NCI-H1694 treated with DMSO at 0.1 percent for 48 hours (cell line): Measurements from ENCODE around the gene MRC1.

Source experiments
- DNase-seq: peaks from one replicate; lab custom pipeline; 2025; lab: John Stamatoyannopoulos, UW

MRC1 gene

DNA sequence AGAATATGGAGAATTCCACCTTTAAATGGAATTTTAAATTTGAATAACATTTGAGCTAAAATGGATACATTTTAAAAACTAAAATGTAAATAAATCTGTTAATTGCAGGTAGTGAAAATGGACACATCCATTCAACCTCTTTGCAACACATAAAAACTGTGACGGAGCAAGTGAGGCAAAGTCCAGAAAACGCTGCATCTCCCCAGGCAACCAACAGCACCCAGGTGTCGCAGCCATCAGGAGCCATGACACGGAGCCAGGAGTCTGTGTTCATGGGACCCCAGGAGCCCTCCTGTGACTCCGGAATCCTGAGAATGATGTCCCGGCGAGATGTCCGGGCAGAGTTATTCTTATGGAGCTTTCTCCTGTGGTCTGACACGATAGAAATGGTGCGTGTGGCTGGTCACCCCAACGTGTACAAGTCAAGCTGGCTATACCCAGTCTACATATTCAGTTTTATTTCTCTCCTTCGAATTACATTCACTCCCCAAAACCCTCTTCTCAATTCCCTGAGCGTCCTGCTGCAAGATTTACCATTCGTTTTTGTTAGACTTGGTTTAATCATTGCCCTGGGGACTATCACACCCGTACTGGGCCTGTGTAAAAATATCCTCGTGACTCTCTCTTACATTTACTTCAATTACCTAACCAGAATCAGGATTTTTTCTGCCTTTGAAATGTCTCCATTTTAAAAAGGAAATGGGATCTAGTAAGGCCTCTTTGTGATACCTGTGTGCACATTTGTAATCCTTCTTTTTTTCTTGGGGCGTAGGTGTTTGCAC is 13.1 kb upstream of the MRC1 start:
- no peak for DNase-seq

- no peak for DNase-seq
These were observed 7.6 kb upstream of the MRC1 start for GRCh38 chr10:17801507-17801906.

- DNase-seq = no peak
These were observed 6.8 kb upstream of the MRC1 start for GRCh38 chr10:17802350-17802749.

DNA sequence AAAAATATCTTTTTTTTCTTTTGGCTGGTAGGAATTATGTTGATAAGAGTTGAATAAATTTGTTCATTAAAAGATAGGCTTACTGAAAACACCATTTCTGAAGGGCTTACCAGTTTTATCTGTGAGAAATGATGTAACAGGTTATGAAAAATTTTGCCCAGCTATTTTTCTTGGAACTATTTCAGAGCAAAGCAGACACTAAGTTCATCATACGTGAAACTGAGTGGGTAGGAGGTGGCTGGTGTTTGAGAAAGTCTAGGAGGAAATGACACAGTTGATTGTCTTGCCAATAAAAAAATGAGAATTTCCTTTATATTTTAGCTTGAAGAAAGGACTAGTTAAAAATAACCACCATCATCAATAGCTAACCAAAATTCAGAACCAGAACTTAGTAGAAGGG is 6.2 kb upstream of the MRC1 start:
- no peak for DNase-seq

GRCh38 chr10:17805330-17805729 is 3.8 kb upstream of the MRC1 start:
- DNase-seq = no peak

- peak; percentile 65 for DNase-seq
These were observed 3.1 kb upstream of the MRC1 start for GRCh38 chr10:17805921-17806577.

DNA sequence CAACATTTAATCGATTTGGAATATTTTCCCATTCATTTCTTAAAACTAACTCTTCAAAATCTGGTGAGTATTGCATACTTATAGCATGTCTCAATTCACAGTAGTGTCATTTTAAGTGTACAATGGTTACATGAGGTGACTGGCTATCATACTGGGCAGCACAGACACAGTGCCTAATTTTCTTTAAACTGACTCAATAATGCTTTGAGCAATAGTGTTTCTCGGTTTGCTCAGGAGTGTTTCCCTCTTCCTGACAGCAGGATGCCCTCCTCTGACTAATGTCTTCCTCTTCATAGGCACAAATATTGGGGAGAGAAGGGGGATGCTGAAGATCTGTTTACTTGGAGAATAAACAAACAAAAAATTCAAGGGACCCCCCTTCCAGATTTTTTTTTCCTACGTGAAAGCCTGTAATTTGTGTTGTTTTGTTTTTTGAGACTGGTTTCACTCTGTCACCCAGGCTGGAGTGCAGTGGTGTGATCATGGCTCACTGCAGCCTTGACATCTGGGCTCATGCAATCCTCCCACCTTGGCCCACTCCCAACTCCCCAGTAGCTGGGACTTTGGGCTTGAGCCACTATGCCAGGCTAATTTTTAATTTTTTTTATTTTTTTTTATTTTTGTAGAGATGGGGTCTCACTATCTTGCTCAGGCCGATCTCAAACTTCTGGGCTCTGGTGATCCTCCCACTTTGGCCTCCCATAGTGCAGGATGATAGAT is 2.2 kb downstream of the MRC1 start:
- DNase-seq = peak; percentile 24

DNA sequence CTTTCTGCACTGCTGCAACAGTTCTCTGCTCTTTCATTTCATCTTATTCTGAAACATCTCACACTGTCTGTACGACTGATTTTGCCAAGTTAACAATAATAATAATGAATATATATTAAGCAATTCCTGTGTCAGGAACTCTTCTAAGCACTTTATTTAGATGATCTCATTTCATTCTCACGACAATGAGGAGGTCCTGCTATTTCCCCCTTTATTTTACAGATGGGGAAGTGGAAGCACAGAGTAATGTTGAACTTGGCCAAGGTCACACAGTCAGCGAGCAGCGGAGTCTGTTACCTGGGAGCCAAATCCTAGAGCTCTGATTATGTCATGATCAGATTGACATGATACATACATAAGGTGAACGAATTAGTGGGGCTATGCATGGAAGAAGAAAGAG is 5.8 kb downstream of the MRC1 start:
- no peak for DNase-seq

DNA sequence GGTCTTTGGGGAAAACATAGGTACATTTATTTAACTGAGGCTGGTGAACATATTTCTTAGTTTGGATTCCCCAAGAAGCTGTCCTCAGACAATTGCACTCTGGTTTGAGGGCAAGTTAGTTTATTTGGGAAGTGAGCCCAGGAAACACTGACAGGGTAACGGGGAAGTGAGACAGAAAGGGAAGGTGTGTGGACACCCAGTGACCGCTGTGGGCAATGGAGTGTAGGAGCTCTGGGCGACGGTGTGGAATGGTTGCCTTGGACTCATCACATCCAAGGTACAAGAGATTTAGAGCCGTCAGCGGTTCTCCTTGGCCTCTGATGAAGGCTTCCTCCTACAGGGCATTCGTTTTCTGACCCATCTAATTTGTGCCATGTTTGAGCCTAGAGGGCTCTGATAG is 7.1 kb downstream of the MRC1 start:
- DNase-seq = no peak

GRCh38 chr10:17817316-17817715 is 8.2 kb downstream of the MRC1 start:
- no peak for DNase-seq

DNA sequence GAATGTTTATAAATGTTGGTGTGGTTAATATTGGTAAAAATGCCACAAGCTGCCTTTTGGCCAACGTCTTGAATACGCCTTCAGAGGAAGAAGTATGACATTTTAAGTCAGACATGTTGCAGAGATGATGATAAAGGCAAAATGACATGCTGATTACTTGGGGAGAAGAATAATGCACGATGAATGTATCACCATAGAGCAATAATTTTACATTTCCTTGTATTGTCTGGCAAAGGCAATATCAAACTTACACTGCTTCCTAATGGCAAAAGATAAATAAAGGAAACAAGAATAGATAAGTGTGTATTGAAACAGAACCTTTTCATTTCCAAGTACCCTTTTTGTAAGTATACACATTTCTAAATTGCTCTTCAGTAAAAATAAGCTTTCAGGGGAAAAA is 8.6 kb downstream of the MRC1 start:
- no peak for DNase-seq

DNA sequence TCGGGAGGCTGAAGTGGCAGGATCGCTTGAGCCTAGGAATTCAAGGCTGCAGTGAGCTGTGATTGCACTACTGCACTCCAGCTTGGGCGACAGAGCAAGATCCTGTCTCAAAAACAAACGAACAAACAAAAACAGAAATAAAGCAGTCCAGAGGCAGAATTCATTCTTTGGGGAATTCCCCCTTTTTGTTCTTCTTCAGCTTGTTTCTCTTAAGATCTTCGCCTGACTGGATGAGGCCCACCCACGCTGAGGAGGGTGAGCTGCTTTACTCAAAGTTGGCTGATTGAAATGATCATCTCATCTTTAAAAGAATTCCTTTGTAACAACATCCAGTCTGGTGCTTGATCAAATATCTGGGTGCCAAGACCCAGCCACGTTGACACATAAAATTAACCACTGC is 10.7 kb downstream of the MRC1 start:
- DNase-seq = no peak

- DNase-seq = no peak
These were observed 11.8 kb downstream of the MRC1 start for GRCh38 chr10:17820943-17821342.

DNA sequence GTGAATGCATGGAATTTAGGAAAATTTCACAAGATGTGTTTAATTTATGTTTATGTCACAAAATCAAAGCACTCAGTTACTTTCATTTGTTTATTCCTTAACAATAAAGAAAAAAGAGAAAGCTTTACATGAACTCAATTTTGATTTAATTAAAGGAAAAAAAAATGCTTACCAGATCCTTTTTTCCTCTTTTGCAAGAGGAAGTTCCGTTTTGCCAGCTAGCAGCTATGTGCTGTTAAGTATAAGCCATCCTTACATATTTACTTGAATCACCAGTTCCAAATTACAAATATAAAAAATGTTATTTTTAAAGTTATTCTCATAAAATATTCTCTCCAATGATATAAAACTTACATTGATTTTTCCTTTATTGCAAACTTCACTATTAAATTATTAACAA is 12.7 kb downstream of the MRC1 start:
- no peak for DNase-seq

DNA sequence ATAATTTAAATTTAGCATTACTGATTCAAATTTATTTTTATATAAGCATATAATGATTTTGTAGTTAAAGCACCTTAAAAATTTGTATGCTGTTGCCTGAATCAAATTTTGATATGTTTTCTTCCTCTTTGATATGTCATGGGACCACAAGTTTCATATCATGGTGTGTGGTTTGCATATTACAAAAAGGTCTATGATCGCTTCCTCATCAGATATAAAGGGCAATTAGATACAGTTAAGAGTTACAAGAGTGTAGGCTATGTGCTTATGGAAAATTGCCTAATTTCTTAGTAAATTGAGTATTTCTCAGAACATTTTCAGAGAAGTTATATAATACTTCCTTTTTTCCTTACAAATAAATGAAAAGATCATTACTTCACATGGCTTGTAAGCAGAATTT is 22.2 kb downstream of the MRC1 start:
- DNase-seq = no peak

- DNase-seq = no peak
These were observed 22.7 kb downstream of the MRC1 start for GRCh38 chr10:17831896-17832295.

- DNase-seq = no peak
These were observed 24.5 kb downstream of the MRC1 start for GRCh38 chr10:17833656-17834055.

DNA sequence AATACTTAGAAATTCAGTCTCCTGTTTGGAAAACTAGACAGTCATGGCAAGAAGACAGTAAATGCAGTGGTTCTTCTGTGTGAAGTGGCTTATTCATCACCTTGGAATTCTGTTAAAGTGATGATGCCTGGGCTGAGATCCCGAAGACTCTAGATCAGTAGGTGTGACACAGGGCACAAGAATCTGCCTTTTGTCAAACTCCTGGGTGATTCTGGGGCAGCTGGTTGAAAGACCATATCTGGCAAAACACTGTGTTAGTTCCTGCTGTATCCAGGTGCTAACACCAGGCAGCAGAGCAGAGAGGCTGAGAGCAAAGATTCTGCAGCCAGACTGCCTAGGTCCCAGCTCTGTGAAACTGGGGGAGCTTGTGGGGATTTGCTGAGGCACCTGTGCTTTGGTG is 26.5 kb downstream of the MRC1 start:
- no peak for DNase-seq

DNA sequence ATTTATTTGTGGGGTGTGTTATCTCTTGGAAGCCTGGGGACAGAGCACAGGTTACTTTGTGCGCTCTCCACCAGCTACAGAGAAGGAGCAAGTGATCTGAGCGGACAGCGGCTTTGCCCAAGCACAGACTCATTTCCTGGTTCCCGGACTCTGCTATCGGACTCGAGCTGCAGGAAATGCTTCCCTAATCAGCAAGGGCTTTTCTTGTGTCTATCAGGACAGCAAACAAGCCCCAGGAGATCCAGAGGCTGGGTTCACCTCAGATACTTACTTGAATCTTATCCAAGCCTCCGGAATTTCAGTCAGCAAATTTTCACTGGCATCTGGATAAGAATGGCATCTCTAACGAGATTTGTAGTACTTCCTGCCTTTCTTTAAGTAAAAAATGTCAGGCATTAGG is 27.8 kb downstream of the MRC1 start:
- no peak for DNase-seq

GRCh38 chr10:17838080-17838648 is 29.0 kb downstream of the MRC1 start:
- peak; percentile 39 for DNase-seq

GRCh38 chr10:17841050-17841449 is 31.9 kb downstream of the MRC1 start:
- DNase-seq = no peak

DNA sequence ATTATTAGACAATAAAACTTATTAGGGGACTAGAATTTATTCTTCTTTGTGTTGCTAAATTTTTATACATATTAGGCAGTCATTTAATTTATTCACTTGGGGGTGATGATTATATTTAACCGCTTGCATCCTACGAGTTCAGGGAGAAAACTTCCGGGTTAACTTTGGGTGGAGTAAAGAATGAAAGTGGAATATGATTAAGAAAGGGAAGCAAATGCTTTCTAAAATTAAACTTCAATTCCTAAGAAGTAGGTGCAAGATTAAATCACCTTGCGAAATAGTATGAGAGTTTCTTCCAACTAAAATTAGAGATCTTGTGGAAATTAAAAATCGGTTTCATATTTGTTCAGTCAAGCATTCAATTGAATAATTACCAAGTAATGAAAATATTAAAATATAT is 33.5 kb downstream of the MRC1 start:
- DNase-seq = no peak
